Fibroblast of lung (primary cell): ENCODE data around the gene SLC44A5. TPM values are rescaled to one million over a fixed set of nuclear protein-coding genes. Genes with fewer than 3 reads are reported as not detected.
"Not testable (repeated sequence)": the region's sequence is repeated elsewhere in the genome, so short reads cannot be mapped to it uniquely, and the experiment has no call there.

Experiments used
- DNase-seq, 2 donors: peaks; one replicate each; pipeline versions ENCODE4 v3.0.0 to v3.0.0-alpha.2; 2010; ENCODE audit warnings: low read depth in 2 of 2
- H2AFZ ChIP-seq: 2 replicates; pipeline ENCODE4 v1.5.1; 2012; ENCODE audit warnings: low read length, control low read depth, inconsistent platforms
- H3K27ac ChIP-seq: 2 replicates; pipeline ENCODE4 v1.5.1; 2011; ENCODE audit warnings: low read length, control low read depth; ENCODE audit not compliant: insufficient read depth
- H3K27me3 ChIP-seq: 2 replicates; pipeline ENCODE4 v1.5.1; 2011; ENCODE audit warnings: mild to moderate bottlenecking, low read length; ENCODE audit not compliant: control insufficient read depth, insufficient read depth
- H3K36me3 ChIP-seq: 2 replicates; pipeline ENCODE4 v1.5.1; 2011; ENCODE audit warnings: low read length; ENCODE audit not compliant: control insufficient read depth, insufficient read depth
- H3K4me1 ChIP-seq: 2 replicates; pipeline ENCODE4 v1.5.1; 2011; ENCODE audit warnings: low read length; ENCODE audit not compliant: control insufficient read depth, insufficient read depth; ENCODE audit errors: extremely low read depth
- H3K4me2 ChIP-seq: 2 replicates; pipeline ENCODE4 v1.5.1; 2011; ENCODE audit warnings: low read length, control low read depth; ENCODE audit not compliant: insufficient read depth; ENCODE audit errors: extremely low read depth
- H3K4me3 ChIP-seq, 4 experiments: fragments of 200-600 bp in 1 of 4; sonication (generic) in 1 of 4; replicated peaks in 1 of 4; 2 replicates each; pipeline ENCODE4 v1.5.1; 2011 to 2016; ENCODE audit warnings: low read length in 4 of 4, low read depth in 3 of 4, mild to moderate bottlenecking in 3 of 4, control low read depth in 2 of 4, inconsistent platforms in 1 of 4, mixed read lengths in 1 of 4; ENCODE audit not compliant: insufficient read depth in 1 of 4; ENCODE audit errors: control extremely low read depth in 1 of 4
- H3K79me2 ChIP-seq: 2 replicates; pipeline ENCODE4 v1.5.1; 2012; ENCODE audit warnings: mild to moderate bottlenecking, low read length, inconsistent platforms; ENCODE audit not compliant: control insufficient read depth, insufficient read depth
- H3K9ac ChIP-seq: 2 replicates; pipeline ENCODE4 v1.5.1; 2011; ENCODE audit warnings: mild to moderate bottlenecking, low read length, control low read depth; ENCODE audit not compliant: insufficient read depth
- H3K9me3 ChIP-seq: 2 replicates; pipeline ENCODE4 v1.5.1; 2012; ENCODE audit warnings: low read depth, low read length; ENCODE audit not compliant: control insufficient read depth, insufficient read depth
- H4K20me1 ChIP-seq: 2 replicates; pipeline ENCODE4 v1.5.1; 2011; ENCODE audit warnings: low read length; ENCODE audit not compliant: control insufficient read depth, insufficient read depth; ENCODE audit errors: extremely low read depth
- EZH2 ChIP-seq: IDR thresholded peaks from 2 replicates; pipeline ENCODE4 v1.5.1; 2012; ENCODE audit warnings: low read length, control low read depth, mild to moderate bottlenecking; ENCODE audit errors: missing control alignments
- polyA minus RNA-seq: library from RNA; depleted of rRNA, polyadenylated mRNA; stranded (reverse); fragments of >200 nt; gene quantifications from 2 replicates; pipeline ENCODE4 v1.2.3, GENCODE V29; 2011; ENCODE audit warnings: low replicate concordance
- polyA plus RNA-seq, 2 donors: library from polyadenylated mRNA; depleted of rRNA in 1 of 2; stranded (reverse) in 1 of 2; unstranded in 1 of 2; fragments of >200 nt; gene quantifications; 2 replicates each; pipeline ENCODE4 v1.2.1, GENCODE V29; 2011 to 2012; ENCODE audit warnings: missing spikeins in 1 of 2
- total RNA-seq: library from RNA; depleted of rRNA; stranded (reverse); fragments of >200 nt; gene quantifications from 2 replicates; pipeline ENCODE4 v1.2.1, GENCODE V29; 2014
- TF ChIP-seq, protein P1 (sequence below), 2 donors: IDR thresholded peaks in 1 of 2; conservative IDR thresholded peaks in 1 of 2; 1 replicate in 1 of 2; 2 replicates in 1 of 2; pipeline ENCODE4 v1.5.1; 2011 to 2012; ENCODE audit warnings: low read length in 2 of 2, control low read depth in 1 of 2, inconsistent platforms in 1 of 2, low read depth in 1 of 2, mild to moderate bottlenecking in 1 of 2

SLC44A5 gene
- total RNA-seq (under 0.01 TPM in 2 replicates), polyA plus RNA-seq (0.03 TPM in 1 of 2 replicates, not detected in the other), polyA minus RNA-seq (not detected in 2 replicates)
- polyA plus RNA-seq (2012), result 0.03 TPM in 1 of 2 replicates, not detected in the other

DNA sequence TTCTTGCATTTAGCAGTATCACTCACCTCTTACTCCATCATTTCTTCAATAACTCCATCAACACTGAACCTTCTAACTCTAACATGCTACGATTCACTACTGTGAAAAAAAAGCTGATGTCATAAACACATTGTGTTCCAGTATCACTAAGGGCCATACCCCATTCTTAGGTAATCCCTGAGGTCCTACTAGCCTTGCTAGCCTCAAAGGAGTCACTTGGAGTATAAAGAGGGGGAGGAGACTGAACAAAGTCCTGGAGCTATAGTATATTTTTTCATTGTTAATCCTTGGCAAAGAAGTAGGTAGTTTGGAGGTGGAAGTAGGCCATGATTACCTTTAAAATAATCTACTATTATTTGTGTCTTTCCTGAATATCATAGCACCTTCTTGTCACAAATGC is at the start of gene SLC44A5:
Gene SLC44A5 (minus strand): TSS at position 101 of the 400 bp plus-strand sequence. CDS start 69,667 bp downstream, outside the sequence.
- no peaks in the 10 kb centered on the region for H3K9me3 ChIP-seq
- no peak within 1 kb of the TSS for H3K9ac ChIP-seq
- no peak within 1 kb of the TSS for H3K4me2 ChIP-seq
- DNase-seq, result no peak
- H3K4me1 ChIP-seq, result no peaks in the 10 kb centered on the region
- H3K36me3 ChIP-seq, result no peaks in the 10 kb centered on the region
- H2AFZ ChIP-seq, result no peak within 1 kb of the TSS
- H3K27ac ChIP-seq, result no peak within 1 kb of the TSS
- no peak within 1 kb of the TSS for H3K4me3 ChIP-seq
- no peak for TF ChIP-seq EZH2
- TF ChIP-seq, protein P1, sequence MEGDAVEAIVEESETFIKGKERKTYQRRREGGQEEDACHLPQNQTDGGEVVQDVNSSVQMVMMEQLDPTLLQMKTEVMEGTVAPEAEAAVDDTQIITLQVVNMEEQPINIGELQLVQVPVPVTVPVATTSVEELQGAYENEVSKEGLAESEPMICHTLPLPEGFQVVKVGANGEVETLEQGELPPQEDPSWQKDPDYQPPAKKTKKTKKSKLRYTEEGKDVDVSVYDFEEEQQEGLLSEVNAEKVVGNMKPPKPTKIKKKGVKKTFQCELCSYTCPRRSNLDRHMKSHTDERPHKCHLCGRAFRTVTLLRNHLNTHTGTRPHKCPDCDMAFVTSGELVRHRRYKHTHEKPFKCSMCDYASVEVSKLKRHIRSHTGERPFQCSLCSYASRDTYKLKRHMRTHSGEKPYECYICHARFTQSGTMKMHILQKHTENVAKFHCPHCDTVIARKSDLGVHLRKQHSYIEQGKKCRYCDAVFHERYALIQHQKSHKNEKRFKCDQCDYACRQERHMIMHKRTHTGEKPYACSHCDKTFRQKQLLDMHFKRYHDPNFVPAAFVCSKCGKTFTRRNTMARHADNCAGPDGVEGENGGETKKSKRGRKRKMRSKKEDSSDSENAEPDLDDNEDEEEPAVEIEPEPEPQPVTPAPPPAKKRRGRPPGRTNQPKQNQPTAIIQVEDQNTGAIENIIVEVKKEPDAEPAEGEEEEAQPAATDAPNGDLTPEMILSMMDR (conservative IDR thresholded peaks at IDR 0.05 in 1 of 2, IDR thresholded peaks at IDR 0.05 in 1 of 2; ENCODE audit: low read depth in 1 of 2, low read length in 2 of 2), result no peak
- H3K79me2 ChIP-seq, result no peaks in the 10 kb centered on the region
- H4K20me1 ChIP-seq, result no peaks in the 10 kb centered on the region
- H3K27me3 ChIP-seq, result peaks cover 12% of the 10 kb centered on the region

DNA sequence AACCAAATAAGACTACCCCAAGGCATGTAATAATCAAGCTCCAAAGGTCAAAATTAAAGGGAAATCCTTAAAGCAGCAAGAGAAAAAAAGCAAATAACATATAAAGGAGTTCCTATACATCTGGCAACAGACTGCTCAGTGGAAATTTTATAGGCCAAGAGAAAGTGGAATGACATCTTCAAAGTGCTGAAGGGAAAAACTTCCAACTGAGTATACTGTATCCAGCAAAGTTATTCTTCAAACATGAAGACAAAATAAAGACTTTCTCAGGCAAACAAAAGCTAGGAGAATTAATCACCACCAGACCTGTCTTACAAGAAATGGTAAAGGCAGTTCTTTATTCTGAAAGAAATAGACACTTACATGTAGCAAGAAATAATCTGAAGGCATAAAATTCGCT is 45.0 kb upstream of the SLC44A5 start:
- Histone ChIP-seq H3K4me2 (no peak overlapping the region), H2AFZ (no peak overlapping the region), H3K27me3 (no peaks in the 10 kb centered on the region), H3K4me1 (no peaks in the 10 kb centered on the region), H3K9me3 (no peaks in the 10 kb centered on the region), H3K4me3 (no peak overlapping the region), H3K27ac (no peak overlapping the region), H4K20me1 (no peaks in the 10 kb centered on the region), H3K36me3 (no peaks in the 10 kb centered on the region), H3K79me2 (no peaks in the 10 kb centered on the region), H3K9ac (no peak overlapping the region)
- TF ChIP-seq, protein P1 (conservative IDR thresholded peaks at IDR 0.05 in 1 of 2, IDR thresholded peaks at IDR 0.05 in 1 of 2; ENCODE audit: low read depth in 1 of 2, low read length in 2 of 2), result no peak
- TF ChIP-seq EZH2, result no peak
- DNase-seq, result no peak

- not testable (repeated sequence) for H3K4me3 ChIP-seq, H2AFZ ChIP-seq, H3K36me3 ChIP-seq, H3K9ac ChIP-seq, H3K27ac ChIP-seq, H3K4me2 ChIP-seq, H3K9me3 ChIP-seq, H3K79me2 ChIP-seq, H4K20me1 ChIP-seq, DNase-seq, H3K27me3 ChIP-seq, H3K4me1 ChIP-seq
Observed at GRCh38 chr1:75647183-75647582, 36.3 kb upstream of the SLC44A5 start.

GRCh38 chr1:75645153-75645552 is 34.2 kb upstream of the SLC44A5 start:
- not testable (repeated sequence) for H3K9me3 ChIP-seq, H4K20me1 ChIP-seq, H3K4me2 ChIP-seq, DNase-seq, H3K27ac ChIP-seq, H3K79me2 ChIP-seq, H3K4me3 ChIP-seq, H2AFZ ChIP-seq, H3K36me3 ChIP-seq, H3K4me1 ChIP-seq, H3K27me3 ChIP-seq, H3K9ac ChIP-seq
